Esophagus mucosa (tissue), 1 donor: ENCODE measurements around the gene RFX7. TPM values are rescaled to one million over a fixed set of nuclear protein-coding genes. Genes with fewer than 3 reads are reported as not detected.

ENCODE experiments used
- ATAC-seq: fragments of 200-7000 bp; cut with Tn5 transposase; one replicate; pipeline ENCODE4 v1.9.1; 2020
- total RNA-seq: library from RNA; stranded (reverse); gene quantifications from one replicate; pipeline ENCODE4 v1.2.4, GENCODE V29; 2023
- donor health status: DM: yes; HTN: yes; CAD: no.

Gene RFX7
- total RNA-seq, 1 donor from 2014 or later = 15.1 TPM

DNA sequence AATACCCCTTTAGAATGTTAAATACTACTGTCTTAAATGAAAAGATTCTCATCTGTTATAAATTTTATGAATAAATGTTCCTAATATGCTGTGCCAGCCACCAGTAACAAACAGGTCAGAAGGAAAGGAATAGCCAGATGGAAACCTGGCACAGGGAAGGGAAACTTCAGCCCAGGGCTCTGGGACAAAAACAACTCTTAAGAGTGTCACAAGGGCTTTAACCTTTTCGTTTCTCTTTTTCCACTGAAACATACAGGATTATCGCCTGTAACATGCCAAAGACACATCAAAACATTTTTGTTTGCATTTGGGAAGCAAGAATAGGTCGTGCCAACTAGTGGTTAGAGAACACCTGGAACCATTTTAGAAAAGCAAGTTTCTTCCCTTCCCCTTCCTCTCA lies 141.2 kb downstream of the RFX7 start:
- ATAC-seq = no peak

DNA sequence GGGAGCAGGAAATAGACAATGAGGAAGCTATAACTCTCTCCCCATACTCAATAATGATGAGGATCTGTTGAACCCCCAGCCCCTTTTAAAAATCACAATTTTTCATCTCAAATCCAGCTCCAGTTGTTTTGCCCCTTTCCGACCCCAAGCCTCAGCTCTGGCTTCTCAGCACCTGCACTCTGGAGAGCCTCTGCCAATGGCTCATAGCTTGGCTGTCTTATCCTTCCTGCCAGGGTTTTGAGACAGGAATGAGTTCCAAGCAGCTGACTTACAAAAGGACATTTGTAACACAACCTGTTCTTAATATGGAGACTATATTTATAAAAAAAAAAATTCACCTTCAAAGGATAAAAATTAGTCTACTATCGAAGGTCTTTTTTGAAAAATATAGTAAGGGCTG lies 144.4 kb downstream of the RFX7 start:
- no peak for ATAC-seq

DNA sequence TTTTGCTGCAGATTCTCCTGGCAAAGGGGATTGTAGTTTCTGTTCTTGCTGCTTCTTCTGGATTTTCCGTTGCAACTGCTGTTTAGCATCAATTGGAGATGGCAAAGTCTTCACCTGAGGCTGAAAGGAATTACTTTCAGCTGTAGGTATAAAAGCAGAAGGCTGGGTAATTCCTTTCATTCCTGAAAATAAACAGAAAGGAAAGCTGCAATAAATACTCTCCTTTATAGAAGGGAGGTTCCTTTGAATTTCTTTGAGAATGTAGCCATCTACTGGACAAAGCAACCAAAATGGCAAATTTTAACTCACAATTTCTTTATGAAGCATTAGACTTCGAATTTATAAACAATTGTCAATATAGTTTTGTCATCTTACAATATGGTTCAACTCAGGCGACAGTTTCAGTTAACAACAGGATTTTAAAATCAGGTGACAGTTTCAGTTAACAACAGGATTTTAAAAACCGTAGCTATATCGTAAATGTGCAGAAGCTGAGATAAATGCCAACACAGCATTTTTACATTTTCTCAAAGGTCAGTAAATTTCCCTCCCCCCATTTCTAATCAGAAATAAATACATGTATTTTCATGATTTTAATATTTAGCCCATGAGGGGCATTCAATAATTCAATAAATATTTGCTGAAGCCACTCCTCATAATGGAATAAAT lies 145.3 kb downstream of the RFX7 start:
- no peak for ATAC-seq

DNA sequence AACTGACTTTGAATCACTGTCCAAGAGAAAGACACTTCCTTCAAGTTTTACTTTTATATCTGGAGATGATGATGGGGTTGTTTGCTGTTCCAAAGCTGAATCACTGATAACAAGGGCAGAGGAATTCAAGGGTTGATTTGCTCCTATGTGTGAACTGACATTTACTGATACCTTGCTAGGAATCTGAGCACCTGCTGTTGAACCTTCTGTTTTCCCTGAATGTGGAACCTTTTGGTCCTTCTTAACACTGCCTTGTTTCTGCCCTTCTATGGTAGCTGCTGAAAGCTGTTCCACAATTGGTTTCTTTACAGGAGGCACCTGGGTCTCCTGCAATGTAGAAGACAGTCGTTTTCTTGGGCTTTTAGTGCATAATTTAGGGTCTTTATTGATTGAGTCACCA lies 148.3 kb downstream of the RFX7 start:
- ATAC-seq = no peak

DNA sequence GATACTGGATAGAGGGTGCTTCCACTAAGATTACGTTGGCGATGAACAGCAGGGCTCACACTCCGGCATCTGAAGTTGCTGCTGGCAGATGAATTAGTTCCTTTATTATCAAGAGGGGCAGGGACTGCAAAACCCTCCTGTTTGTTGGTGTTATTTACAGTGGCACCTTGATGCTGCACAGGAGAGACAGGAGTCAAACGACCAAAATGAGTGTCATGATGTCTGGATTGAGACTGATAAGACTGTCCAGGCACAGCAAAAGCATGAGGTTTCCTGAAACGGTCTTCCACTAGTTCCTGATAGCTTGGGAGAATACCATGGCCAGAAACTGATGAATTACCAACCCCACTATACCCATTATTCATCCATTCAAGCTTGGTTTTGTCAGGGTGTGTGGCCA lies 149.5 kb downstream of the RFX7 start:
- no peak for ATAC-seq

DNA sequence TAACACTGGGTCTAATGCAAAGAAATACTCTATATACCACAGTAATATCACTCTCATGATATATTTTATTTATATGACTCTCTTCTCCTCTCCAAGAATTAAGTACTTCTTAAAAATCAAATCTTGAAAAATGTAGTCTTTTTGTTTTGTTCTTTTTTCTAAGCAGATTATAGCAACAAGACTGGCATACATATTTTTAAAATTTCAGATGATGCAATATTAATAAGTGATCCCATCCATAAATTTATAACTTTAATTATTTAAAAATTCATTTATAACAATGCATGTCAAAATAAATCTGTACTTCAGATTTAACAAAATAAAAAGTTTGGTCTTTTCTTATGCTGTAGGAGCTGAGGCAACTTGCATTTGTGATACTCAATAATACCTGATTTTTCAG lies 155.3 kb downstream of the RFX7 start:
- no peak for ATAC-seq

DNA sequence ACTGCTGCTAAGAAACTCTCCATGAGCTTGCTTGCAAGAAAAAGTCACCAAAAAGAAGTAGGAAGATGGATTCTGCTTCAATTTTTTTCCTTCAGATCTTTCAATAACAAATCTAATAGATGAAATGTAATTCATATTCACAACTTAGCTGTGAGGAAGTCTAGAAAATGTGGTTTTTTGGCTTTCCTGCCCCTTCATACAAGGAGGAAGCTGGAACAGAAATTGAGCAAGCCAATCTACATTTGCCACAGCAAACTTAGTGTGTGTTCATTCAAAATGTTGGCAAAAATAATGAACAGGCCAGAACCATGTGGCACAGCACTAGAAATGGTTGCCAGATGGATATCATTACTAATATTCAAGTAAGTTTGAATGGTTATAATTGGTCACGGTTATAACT lies 157.1 kb downstream of the RFX7 start:
- no peak for ATAC-seq

DNA sequence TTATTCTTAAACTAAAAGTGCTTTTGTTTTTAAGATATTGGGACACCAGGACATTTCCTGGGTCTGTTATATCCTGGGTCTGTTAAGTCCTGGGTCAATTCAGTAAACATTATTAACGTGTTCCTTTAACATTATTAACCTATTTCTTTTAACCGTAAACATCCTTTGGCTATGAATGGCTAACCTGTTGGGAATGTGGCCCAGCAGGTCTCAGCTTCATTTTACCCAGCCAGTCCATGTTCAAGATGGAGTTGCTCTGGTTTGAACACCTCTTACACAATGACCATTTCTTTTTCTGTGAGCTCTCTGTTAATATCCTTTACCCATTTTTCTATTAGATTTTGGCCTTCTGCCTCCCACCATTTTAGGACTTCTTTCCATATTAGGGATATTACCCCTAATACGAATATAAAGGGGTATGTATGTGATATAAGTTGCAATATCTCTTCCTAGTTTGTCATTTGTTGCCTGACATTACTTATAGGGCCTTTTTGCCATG lies 161.4 kb downstream of the RFX7 start:
- ATAC-seq = peak; percentile 48

DNA sequence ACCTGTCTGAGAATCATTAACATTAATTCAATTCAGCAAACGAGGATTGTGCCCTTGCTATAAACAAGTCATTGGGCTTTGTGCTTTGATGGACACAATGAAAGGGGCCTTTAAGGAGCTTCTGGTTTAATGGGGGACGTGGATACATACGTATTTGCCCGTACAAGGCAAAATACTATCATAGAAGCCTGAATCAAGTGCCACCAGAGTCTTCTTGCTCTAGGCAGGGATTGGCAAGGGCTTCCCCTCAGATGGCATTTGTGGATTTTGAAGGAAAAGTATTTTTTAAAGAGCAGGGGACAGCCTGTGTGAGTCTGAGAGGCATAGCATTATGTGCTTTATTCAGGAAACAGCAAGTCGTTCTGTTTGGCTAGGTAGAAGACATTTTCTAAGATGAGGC lies 166.6 kb downstream of the RFX7 start:
- ATAC-seq = no peak

DNA sequence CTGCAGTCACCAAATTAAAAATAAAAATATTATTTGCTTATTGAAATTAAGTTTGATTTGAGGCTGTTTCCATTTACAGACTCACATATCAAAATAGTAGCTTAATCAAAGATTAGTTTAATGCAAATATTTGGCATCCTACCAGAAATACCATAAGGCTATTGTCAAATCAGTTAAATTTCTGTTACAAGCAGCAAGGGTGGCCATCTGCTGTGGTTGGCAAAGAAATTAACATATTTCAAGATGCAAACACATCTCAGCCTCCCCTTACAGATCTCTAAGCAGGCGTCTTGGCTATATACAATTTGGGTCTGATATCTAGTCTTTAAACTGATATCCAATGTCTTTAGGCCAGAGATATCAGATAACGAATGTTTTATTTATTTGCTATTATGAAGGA lies 167.0 kb downstream of the RFX7 start:
- ATAC-seq = no peak

DNA sequence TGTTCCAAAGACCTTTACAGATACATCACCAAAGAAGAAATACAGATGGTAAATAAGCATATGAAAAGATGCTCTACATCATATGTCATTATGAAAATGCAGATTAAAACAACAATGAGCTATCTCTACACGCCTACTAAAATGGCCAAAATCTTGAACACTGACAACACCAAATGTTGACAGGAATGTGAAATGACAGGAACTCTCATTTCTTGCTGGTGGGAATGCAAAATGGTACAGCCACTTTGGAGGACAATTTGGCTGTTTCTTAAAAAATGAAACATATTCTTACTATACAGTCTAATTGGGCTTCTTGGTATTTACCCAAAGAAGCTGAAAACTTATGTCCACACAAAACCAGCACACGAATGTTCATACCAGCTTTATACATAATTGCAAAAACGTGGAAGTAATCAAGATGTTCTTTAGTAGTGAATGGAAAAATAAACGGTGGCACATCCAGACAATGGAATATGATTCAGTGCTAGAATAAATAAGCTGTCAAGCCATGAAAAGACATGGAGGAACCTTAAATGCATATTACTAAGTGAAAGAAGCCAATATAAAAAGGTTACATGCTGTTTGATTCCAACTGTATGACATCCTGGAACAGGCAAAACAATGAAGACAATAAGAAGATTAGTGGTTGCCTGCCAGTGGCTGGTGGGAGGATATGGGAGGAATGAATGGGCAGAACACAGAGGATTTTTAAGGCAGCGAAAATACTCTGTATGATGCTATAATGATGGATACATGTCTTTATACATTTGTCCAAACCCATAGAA lies 169.0 kb downstream of the RFX7 start:
- ATAC-seq = no peak

DNA sequence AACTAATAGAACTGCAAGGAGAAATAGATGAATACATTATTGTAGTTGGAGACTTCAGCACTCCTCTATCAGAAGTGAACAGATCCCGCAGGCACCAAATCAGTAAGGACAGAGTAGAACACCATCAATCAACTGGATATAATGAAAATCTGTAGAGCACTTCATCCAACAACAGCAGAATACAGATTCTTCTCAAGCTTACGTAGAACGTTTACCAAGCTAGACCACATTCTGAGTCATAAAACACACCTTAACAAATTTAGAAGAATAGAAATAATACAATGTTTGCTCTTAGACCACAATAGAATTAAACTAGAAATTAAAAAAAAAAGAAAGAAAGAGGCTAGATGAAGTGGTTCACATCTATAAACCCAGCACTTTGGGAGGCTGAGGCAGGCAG lies 179.5 kb downstream of the RFX7 start:
- no peak for ATAC-seq

DNA sequence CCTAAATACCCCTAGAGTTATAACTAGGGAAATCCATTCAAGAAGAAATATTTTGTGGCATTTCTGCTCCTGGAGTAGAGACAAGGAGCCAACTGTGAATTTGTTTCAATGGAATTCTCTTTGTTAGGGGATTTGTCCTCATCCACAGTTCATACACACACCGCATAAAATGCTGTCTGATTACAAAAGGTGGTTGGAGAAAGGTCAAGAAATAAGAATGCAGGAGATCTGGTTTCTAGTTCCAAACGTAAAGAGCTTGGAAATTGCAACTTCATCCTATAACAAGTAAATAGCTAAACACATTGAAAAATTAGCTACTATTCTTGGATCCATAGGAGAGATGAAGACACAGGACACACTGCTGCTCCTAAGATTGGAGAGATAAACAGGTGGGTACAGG lies 184.0 kb downstream of the RFX7 start:
- no peak for ATAC-seq

DNA sequence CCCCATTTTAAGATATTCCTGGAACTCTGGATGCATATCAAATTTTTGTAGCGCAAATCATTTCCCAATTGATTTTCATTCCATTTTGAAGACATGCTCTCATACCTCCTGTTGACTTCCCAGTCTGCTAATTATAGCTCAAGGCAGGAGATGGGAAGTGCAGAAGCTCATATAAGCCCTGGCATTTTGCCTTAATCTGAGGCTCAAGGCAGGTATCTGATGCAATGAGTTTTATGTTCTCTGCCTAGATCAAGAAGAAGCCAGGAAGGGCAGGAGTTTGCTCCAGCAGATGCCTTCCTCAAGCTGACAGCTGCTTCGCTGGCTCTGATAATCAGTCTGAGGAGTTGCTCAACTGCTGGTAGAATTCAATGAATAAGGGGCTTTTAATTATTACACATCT lies 184.7 kb downstream of the RFX7 start:
- ATAC-seq = no peak

DNA sequence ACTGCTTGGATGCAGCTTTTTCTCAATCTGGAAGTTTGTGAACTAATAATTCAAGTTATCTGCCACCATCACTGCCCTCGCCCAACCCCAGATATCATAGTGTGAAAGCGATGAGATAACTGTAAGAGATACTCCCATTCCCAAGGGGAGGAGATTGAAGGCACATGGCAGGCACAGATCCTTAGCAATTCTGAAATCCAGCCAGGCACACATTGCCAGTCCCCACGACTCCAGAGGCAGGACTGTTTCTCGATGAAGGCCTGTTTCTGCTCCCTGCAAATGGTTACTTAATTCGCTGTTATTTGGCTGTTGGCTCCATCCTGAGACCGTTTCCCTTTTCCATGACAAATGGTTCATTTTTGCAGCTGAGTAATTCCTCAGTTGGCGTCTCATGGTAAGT lies 187.1 kb downstream of the RFX7 start:
- no peak for ATAC-seq

DNA sequence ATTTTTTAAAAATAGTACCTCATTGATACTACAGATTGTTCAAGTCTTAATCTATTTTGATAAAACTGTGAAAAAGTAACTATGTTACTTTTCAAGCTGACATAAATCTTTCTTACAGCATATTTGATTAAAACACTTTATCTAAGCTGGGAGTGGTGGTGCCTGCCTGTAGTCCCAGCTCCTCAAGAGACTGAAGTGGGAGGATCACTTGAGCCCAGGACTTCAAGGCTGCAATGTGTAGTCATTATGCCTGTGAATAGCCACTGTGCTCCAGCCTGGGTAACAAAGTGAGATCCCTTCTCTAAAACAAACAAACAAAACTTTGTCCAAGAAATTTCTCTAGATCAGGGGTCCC lies 190.7 kb downstream of the RFX7 start:
- no peak for ATAC-seq

DNA sequence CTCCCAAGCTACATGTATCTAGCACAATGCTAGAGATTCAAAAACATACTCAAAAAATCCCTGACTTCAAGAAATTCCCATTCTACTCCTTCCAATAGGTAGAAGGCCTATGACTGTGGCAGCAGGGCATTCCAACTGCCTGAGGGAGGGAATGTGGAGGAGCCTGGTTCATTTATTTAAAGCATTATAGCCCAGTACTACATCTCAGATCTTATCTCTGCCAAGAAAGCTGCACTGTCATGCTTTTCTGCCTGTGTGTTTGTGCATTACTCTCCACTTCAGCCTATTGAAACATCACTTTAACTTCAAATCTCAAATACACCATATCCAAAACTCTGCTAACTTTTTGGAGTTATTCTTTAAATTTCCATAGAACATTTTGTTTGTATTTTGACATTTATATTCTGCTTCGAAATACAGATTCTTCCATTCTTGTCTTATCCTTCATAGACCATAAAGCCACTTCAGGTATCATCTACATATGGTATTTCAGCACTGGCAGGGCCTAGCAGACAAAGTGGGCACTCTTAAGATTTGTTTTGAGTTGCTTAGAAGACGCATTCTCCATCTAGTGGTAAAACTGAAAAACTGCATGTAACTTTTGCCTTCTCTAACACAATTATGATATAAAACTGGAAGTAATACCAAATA lies 191.2 kb downstream of the RFX7 start:
- peak; percentile 38 for ATAC-seq

DNA sequence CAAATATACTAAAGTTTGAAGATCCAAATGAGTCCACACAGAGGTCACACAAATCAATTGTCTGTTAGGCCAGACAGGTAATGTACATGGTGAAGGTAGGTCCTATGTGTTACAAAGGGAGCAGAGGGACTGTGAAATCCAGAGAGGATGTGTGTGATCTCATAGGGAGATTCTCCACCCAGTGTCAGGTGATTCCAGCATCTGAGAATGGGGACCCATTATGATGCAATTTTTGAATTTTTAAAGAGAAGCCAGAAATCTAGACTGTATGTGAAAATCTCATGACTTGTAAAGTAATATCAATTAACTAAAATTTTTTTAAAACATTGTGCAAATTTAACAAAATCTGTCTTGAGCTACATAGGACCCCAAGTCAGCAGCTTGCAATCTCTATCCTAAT lies 192.0 kb downstream of the RFX7 start:
- ATAC-seq = no peak

DNA sequence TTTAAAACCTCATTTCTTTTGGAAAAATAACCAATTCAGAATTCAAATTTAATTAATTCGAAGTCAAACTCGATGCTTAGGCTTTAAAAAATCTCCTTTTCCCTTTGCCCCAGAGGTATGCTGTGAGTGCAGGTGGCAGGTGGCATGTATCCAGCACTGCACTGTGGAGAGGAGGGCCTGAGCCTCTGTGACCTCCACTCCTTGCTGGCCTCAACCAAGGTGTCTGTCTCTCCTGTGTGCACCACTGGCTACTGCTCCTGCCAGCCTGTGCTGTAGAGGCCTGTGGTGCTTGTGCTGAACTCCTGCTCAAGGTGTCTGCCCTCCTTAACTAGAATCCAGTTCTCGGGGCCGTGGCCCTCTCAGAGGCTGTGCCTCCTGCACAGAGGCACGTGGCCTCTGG lies 194.1 kb downstream of the RFX7 start:
- ATAC-seq = no peak

DNA sequence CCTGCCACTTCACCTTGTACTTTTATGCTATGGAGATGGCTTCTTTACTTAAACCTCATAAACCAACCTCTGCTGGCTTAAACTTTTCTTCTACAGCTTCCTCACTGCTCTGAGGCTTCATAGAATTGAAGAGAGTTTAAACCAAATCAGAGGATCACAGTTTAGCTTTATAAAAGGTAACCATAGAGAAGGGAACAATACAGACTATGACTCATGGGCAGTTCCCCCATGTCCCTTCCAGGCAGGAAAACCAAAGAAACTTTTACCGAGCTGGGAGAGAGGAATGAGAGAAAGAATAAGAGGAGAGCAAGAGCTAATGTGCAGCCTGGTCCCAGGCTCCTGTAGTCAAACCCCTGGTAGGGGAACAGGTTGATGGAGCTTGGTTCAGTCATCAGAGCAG lies 196.3 kb downstream of the RFX7 start:
- ATAC-seq = no peak

DNA sequence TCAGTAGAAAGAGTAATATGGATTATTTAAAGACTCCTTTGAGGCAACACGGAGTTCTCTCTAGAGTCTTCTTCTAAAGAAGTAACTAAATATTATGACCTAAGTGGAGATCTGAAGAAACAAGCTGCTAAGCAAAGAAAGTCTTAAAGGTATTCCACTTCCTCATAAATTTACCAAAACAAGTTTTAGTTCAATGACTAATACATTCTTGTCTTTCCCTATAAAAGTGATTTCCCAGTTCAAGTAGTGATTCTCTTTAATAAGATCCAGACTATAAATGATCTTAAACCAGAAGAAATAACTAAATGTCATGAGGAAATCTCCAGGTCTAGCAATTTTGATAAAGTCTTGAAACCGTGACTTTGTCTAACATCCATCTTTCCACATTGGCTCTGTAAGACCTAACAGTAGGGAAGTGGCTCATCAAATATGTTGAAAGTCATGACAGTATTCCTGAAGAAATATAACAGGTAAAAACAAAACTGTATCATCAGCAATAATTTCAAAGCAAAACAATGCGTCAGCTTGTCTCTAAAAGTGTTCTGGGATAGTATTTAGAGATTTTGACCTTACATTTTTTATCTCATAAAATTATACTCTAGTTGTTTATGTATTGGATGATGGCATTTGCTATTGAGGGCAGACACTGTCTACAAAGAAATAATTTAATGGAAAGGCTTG lies 198.5 kb downstream of the RFX7 start:
- ATAC-seq = no peak

DNA sequence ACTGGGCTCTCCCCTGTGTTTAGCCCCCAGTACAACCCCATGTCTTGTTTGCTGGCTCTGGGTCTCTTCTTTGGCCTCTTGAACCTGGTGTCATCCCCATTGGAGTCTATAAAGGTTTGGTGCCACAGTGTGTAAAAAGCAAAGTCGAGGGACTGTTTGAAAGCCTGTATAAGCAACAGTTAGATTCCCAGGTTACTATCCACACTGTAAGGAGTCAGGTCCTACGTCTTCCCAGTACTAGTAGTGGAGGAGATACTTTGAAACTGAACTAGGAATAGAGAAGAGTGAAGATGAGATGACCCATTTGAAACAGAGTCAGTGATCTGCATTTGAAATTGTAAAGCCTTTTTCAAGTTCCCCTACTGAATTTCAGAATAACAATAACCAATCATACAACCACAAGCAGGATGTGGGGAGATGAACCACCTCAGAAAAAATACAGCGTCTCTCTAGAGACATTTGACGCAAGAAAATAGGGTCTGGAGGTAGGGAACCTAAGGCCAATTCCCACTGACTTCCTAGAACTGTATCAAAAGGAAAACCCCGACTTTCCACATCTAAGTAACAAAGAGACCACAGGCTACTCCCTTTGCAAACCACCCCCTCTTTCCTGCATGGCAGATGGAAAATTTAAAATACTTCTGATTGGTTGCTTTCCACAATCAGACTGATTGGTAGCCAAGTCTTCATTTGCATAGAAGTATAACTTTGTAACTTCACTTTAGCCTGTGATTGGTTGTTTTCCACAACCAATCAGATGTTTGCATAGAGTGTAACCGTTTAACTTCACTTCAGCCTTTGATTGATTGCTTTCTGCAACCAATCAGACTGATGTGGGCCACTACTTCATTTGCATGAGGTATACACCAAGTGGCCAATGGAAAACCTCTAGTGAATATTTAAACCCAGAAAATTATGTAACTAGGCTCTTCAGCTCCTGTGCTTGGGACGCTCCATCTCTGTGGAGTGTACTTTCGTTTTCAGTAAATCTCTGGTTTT lies 200.4 kb downstream of the RFX7 start:
- no peak for ATAC-seq
